Spleen (tissue), 7 donors: ENCODE measurements around the gene SLC36A3.

Source experiments
- CTCF ChIP-seq, 11 experiments: fragments of 200-600 bp in 7 of 11; fragments of 450-650 bp in 4 of 11; sonication (generic) in 4 of 11; IDR thresholded peaks in 8 of 11; conservative IDR thresholded peaks in 3 of 11; 1 replicate in 7 of 11; 2 replicates in 4 of 11; pipeline versions ENCODE4 v1.4.0 to v1.8.0; 2016 to 2021; ENCODE audit warnings: antibody characterized with exemption in 11 of 11, inconsistent platforms in 4 of 11, mild to moderate bottlenecking in 1 of 11
- POLR2A ChIP-seq, 3 donors: fragments of 450-650 bp; IDR thresholded peaks; one replicate each; pipeline ENCODE4 v1.5.1; 2017; ENCODE audit warnings: antibody characterized with exemption in 3 of 3, mild to moderate bottlenecking in 1 of 3
- POLR2AphosphoS5 ChIP-seq, 3 donors: sonication (generic); formaldehyde crosslinking; IDR thresholded peaks; one replicate each; pipeline ENCODE4 v1.5.1; 2017; ENCODE audit warnings: antibody characterized with exemption in 3 of 3
- donor health status: DM: no; HTN: no; CAD: no; lungs with moderate emphysema.
- donor health status: DM: no; HTN: no; CAD: no.
- donor health status: DM: no; HTN: no; CAD: no.

DNA sequence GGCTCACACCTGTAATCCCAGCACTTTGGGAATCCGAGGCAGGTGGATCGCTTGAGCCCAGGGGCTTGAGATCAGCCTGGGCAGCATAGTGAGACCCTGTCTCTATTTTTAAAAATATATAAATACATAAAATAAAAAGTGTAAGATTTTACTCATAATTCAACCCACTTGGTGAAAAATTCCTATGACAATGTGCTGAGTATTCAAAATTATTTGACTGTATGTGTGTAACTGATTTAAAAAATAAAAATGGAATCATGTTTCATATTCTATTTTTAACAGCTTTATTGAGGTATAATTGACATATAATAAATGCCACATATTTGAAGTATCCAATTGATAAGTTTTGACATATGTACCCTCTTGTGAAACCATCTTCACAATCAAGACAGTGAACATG, 27.8 kb downstream of the SLC36A3 start:
- no peak for TF ChIP-seq POLR2AphosphoS5 (IDR thresholded peaks at IDR 0.05)
- no peak for TF ChIP-seq CTCF (IDR thresholded peaks at IDR 0.05 in 8 of 11, conservative IDR thresholded peaks at IDR 0.05 in 3 of 11)
- no peak for TF ChIP-seq POLR2A (IDR thresholded peaks at IDR 0.05)
